ENCODE results near the gene PPIL1. TPM values are rescaled to one million over a fixed set of nuclear protein-coding genes. Genes with fewer than 3 reads are reported as not detected.

Gene PPIL1
- total RNA-seq, 1 donor from 2014 or later: 33.4 TPM

GRCh38 chr6:36821581-36822335, 52.8 kb downstream of the PPIL1 start:
- no peak for TF ChIP-seq CTCF (IDR thresholded peaks at IDR 0.05; ENCODE audit: unreplicated experiment)
- Mint-ChIP-seq H3K4me3 (ENCODE audit: unreplicated experiment) (peak overlapping the region; percentile 74), H3K9me3 (ENCODE audit: unreplicated experiment) (no peaks in the 10 kb centered on the region), H3K4me1 (ENCODE audit: unreplicated experiment) (peaks cover 69% of the 10 kb centered on the region), H3K27ac (ENCODE audit: unreplicated experiment) (peak overlapping the region; percentile 52), H3K36me3 (ENCODE audit: low read depth, unreplicated experiment) (peaks cover 50% of the 10 kb centered on the region), H3K27me3 (ENCODE audit: unreplicated experiment) (peaks cover 21% of the 10 kb centered on the region)
- DNase-seq (ENCODE audit: low spot score): no peak

- DNase-seq (ENCODE audit: low spot score): no peak
- Mint-ChIP-seq H3K27ac (ENCODE audit: unreplicated experiment) (peak overlapping the region; percentile 86), H3K4me3 (ENCODE audit: unreplicated experiment) (peak overlapping the region; percentile 66)
These were observed 53.7 kb downstream of the PPIL1 start for GRCh38 chr6:36820700-36821580.

DNA sequence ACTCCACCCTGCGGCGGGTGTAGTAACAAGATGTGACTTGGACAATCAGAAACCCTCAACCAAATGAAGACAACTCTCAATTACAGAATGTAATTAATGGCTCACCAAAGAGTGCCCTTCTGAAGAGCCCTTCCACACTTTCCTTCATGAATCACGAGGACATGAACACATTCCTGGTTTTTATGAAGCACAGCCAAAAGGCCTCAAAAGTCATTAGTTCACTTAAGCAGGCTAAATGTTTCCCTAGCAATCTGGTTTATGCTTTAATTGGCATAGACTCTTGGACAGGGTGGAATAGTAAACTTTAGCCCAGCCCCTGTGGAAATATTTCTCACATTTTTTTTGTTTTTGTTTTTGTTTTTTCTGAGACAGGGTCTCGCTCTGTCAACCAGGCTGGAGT, 55.8 kb downstream of the PPIL1 start:
- no peak for TF ChIP-seq CTCF (IDR thresholded peaks at IDR 0.05; ENCODE audit: unreplicated experiment)
- H3K36me3 Mint-ChIP-seq (ENCODE audit: low read depth, unreplicated experiment): peaks cover 56% of the 10 kb centered on the region
- peaks cover 11% of the 10 kb centered on the region for H3K27me3 Mint-ChIP-seq (ENCODE audit: unreplicated experiment)
- H3K9me3 Mint-ChIP-seq (ENCODE audit: unreplicated experiment): no peaks in the 10 kb centered on the region
- H3K4me1 Mint-ChIP-seq (ENCODE audit: unreplicated experiment): peaks cover 39% of the 10 kb centered on the region
- no peak for DNase-seq (ENCODE audit: low spot score)
- no peak overlapping the region for H3K4me3 Mint-ChIP-seq (ENCODE audit: unreplicated experiment)
- H3K27ac Mint-ChIP-seq (ENCODE audit: unreplicated experiment): no peak overlapping the region

More at GRCh38 chr6:36820700-36821580, 53.7 kb downstream of the PPIL1 start:
- H3K9me3 Mint-ChIP-seq (ENCODE audit: unreplicated experiment): no peaks in the 10 kb centered on the region
- peaks cover 61% of the 10 kb centered on the region for H3K4me1 Mint-ChIP-seq (ENCODE audit: unreplicated experiment)
- peaks cover 49% of the 10 kb centered on the region for H3K36me3 Mint-ChIP-seq (ENCODE audit: low read depth, unreplicated experiment)
- peaks cover 18% of the 10 kb centered on the region for H3K27me3 Mint-ChIP-seq (ENCODE audit: unreplicated experiment)
- TF ChIP-seq CTCF (IDR thresholded peaks at IDR 0.05; ENCODE audit: unreplicated experiment): no peak

- Mint-ChIP-seq H3K9me3 (ENCODE audit: unreplicated experiment) (no peaks in the 10 kb centered on the region), H3K4me3 (ENCODE audit: unreplicated experiment) (peak overlapping the region; percentile 2), H3K27me3 (ENCODE audit: unreplicated experiment) (peaks cover 12% of the 10 kb centered on the region), H3K4me1 (ENCODE audit: unreplicated experiment) (peaks cover 31% of the 10 kb centered on the region), H3K27ac (ENCODE audit: unreplicated experiment) (no peak overlapping the region), H3K36me3 (ENCODE audit: low read depth, unreplicated experiment) (peaks cover 53% of the 10 kb centered on the region)
- TF ChIP-seq CTCF (IDR thresholded peaks at IDR 0.05; ENCODE audit: unreplicated experiment): no peak
- DNase-seq (ENCODE audit: low spot score): no peak
These were observed 56.8 kb downstream of the PPIL1 start for GRCh38 chr6:36817847-36818246.

Data from endothelial cell (in vitro differentiated cells).